ENCODE data around the gene DHX16. TPM values are rescaled to one million over a fixed set of nuclear protein-coding genes. Genes with fewer than 3 reads are reported as not detected.
A peak's percentile ranks its signal among the peaks of the same experiment; 100 is the strongest.

Gene DHX16
- total RNA-seq, 1 donor, result 32.0 TPM

GRCh38 chr6:30686009-30686907 lies 13.5 kb upstream of the DHX16 start, which contains the start of gene PPP1R18:
Gene PPP1R18 (minus strand): TSS chr6:30686645. CDS start chr6:30686018, 627 bp downstream.
- peak within 1 kb of the TSS; percentile 91 for H3K4me3 ChIP-seq (ENCODE audit: low read depth, low read length)

GRCh38 chr6:30685157-30686008 lies 12.6 kb upstream of the DHX16 start:
- peak overlapping the region; percentile 91 for H3K4me3 ChIP-seq (ENCODE audit: low read depth, low read length)
- peak; percentile 39 for DNase-seq (ENCODE audit: low read depth)
- TF ChIP-seq CTCF (IDR thresholded peaks at IDR 0.05; ENCODE audit: insufficient read depth, low read depth, low read length), result peak; percentile 32

More at GRCh38 chr6:30686009-30686907, 13.5 kb upstream of the DHX16 start, which contains the start of gene PPP1R18:
- no peak for TF ChIP-seq CTCF (IDR thresholded peaks at IDR 0.05; ENCODE audit: insufficient read depth, low read depth, low read length)
- DNase-seq (ENCODE audit: low read depth), result peak; percentile 65

- H3K4me3 ChIP-seq (ENCODE audit: low read depth, low read length), result peak overlapping the region; percentile 91
- peak; percentile 43 for DNase-seq (ENCODE audit: low read depth)
- TF ChIP-seq CTCF (IDR thresholded peaks at IDR 0.05; ENCODE audit: insufficient read depth, low read depth, low read length), result no peak
Measured at GRCh38 chr6:30684386-30685156, 11.8 kb upstream of the DHX16 start.

GRCh38 chr6:30683980-30684338 lies 11.2 kb upstream of the DHX16 start:
- peak overlapping the region; percentile 91 for H3K4me3 ChIP-seq (ENCODE audit: low read depth, low read length)
- TF ChIP-seq CTCF (IDR thresholded peaks at IDR 0.05; ENCODE audit: insufficient read depth, low read depth, low read length), result no peak
- no peak for DNase-seq (ENCODE audit: low read depth)

- TF ChIP-seq CTCF (IDR thresholded peaks at IDR 0.05; ENCODE audit: insufficient read depth, low read depth, low read length), result no peak
- DNase-seq (ENCODE audit: low read depth), result no peak
- peak overlapping the region; percentile 91 for H3K4me3 ChIP-seq (ENCODE audit: low read depth, low read length)
Measured at GRCh38 chr6:30683183-30683979, 10.6 kb upstream of the DHX16 start.

Data from fibroblast of villous mesenchyme (primary cell).